ENCODE data around the gene SCGB1A1. TPM values are rescaled to one million over a fixed set of nuclear protein-coding genes. Genes with fewer than 3 reads are reported as not detected.

Gene SCGB1A1
- total and polyA plus RNA-seq, 2 of the 13 experiments (the other 11 are each of a cell fraction or from before 2014, with no cell fraction given), result not detected

- TF ChIP-seq ZNF740 (CRISPR knock-in tag; IDR thresholded peaks at IDR 0.05), result no peak
- TF ChIP-seq NFKB2 (CRISPR knock-in tag; IDR thresholded peaks at IDR 0.05; ENCODE audit: borderline replicate concordance), result no peak
- TF ChIP-seq IKZF1 (IDR thresholded peaks at IDR 0.05), result no peak
- no peak for TF ChIP-seq ZNF282 (IDR thresholded peaks at IDR 0.05; ENCODE audit: partially characterized antibody)
- no peak for TF ChIP-seq HIC2 (CRISPR knock-in tag; IDR thresholded peaks at IDR 0.05; ENCODE audit: low read depth)
- no peak for TF ChIP-seq JUND (CRISPR knock-in tag; IDR thresholded peaks at IDR 0.05)
- TF ChIP-seq SAP130 (CRISPR knock-in tag; IDR thresholded peaks at IDR 0.05; ENCODE audit: low read depth), result peak; percentile 60
- TF ChIP-seq RARA (CRISPR knock-in tag; IDR thresholded peaks at IDR 0.05), result peak; percentile 55
- TF ChIP-seq ZBTB8A (CRISPR knock-in tag; IDR thresholded peaks at IDR 0.05; ENCODE audit: borderline replicate concordance, low read depth), result no peak
- no peak for TF ChIP-seq ZNF235 (CRISPR knock-in tag; IDR thresholded peaks at IDR 0.05; ENCODE audit: borderline replicate concordance)
- no peak for TF ChIP-seq KAT7 (CRISPR knock-in tag; IDR thresholded peaks at IDR 0.05; ENCODE audit: borderline replicate concordance)
- no peak for TF ChIP-seq AGO2 (optimal IDR thresholded peaks at IDR 0.05; ENCODE audit: low read depth, low read length)
- no peak for TF ChIP-seq ZNF17 (CRISPR knock-in tag; IDR thresholded peaks at IDR 0.05)
- peak; percentile 71; the same call in 1 of the 2 replicates for TF ChIP-seq HMG20A (CRISPR knock-in tag; IDR thresholded peaks at IDR 0.05; ENCODE audit: borderline replicate concordance)
- no peak for TF ChIP-seq GABPB1 (CRISPR knock-in tag; IDR thresholded peaks at IDR 0.05)
- TF ChIP-seq, protein P1, sequence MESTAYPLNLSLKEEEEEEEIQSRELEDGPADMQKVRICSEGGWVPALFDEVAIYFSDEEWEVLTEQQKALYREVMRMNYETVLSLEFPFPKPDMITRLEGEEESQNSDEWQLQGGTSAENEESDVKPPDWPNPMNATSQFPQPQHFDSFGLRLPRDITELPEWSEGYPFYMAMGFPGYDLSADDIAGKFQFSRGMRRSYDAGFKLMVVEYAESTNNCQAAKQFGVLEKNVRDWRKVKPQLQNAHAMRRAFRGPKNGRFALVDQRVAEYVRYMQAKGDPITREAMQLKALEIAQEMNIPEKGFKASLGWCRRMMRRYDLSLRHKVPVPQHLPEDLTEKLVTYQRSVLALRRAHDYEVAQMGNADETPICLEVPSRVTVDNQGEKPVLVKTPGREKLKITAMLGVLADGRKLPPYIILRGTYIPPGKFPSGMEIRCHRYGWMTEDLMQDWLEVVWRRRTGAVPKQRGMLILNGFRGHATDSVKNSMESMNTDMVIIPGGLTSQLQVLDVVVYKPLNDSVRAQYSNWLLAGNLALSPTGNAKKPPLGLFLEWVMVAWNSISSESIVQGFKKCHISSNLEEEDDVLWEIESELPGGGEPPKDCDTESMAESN (CRISPR knock-in tag; conservative IDR thresholded peaks at IDR 0.05), result no peak
- TF ChIP-seq ZNF687 (CRISPR knock-in tag; IDR thresholded peaks at IDR 0.05), result no peak
- no peak for TF ChIP-seq STAG1 (CRISPR knock-in tag; IDR thresholded peaks at IDR 0.05)
- TF ChIP-seq HNRNPL (IDR thresholded peaks at IDR 0.05; ENCODE audit: low read depth, low read length), result no peak
- no peak for TF ChIP-seq ARID2 (CRISPR knock-in tag; IDR thresholded peaks at IDR 0.05; ENCODE audit: borderline replicate concordance)
- no peak for TF ChIP-seq SPEN (CRISPR knock-in tag; IDR thresholded peaks at IDR 0.05; ENCODE audit: low read depth)
- peak; percentile 67 for TF ChIP-seq CEBPG (CRISPR knock-in tag; IDR thresholded peaks at IDR 0.05)
- TF ChIP-seq SSRP1 (CRISPR knock-in tag; IDR thresholded peaks at IDR 0.05), result no peak
- TF ChIP-seq ZNF777 (CRISPR knock-in tag; IDR thresholded peaks at IDR 0.05), result no peak
- TF ChIP-seq ZSCAN20 (CRISPR knock-in tag; IDR thresholded peaks at IDR 0.05; ENCODE audit: borderline replicate concordance), result no peak
- TF ChIP-seq ZNF101 (CRISPR knock-in tag; IDR thresholded peaks at IDR 0.05; ENCODE audit: borderline replicate concordance, low read depth), result no peak
Measured at GRCh38 chr11:62432695-62433094, 13.9 kb downstream of the SCGB1A1 start (continued).
